H1 (cell line): ENCODE measurements around the gene ADAMTS17. TPM values are rescaled to one million over a fixed set of nuclear protein-coding genes. Genes with fewer than 3 reads are reported as not detected.

Source experiments
- TCF12 ChIP-seq: IDR thresholded peaks from 2 replicates; pipeline ENCODE4 v1.6.1; 2011; ENCODE audit warnings: low read depth, mild to moderate bottlenecking, low read length
- polyA plus RNA-seq, 7 experiments: library from polyadenylated mRNA; depleted of rRNA in 3 of 7; stranded (reverse) in 5 of 7; unstranded in 2 of 7; fragments of >200 nt in 5 of 7; fragments of 200-250 nt in 2 of 7; gene quantifications; 1 replicate in 5 of 7; 2 replicates in 1 of 7; 4 replicates in 1 of 7; pipeline versions ENCODE4 v1.2.1 to v1.2.3, GENCODE V29; 2011 to 2013; ENCODE audit warnings: missing spikeins in 2 of 7, mixed read lengths in 2 of 7
- total RNA-seq: library from RNA; stranded (reverse); fragmentation: NEBNext Ultra II Directional; extraction: Animal tissue kit (Norgen Biotek cat#: 25700); gene quantifications from 2 replicates; pipeline ENCODE4 v1.2.1, GENCODE V29; 2021
- TF ChIP-seq, protein P1 (sequence below): IDR thresholded peaks from 2 replicates; pipeline ENCODE4 v1.6.1; 2012; ENCODE audit warnings: inconsistent platforms

The ADAMTS17 gene
- total and polyA plus RNA-seq, 2 of the 8 experiments (the other 6 are each of a cell fraction or from before 2014, with no cell fraction given) = 0.51 to 1.7 TPM

DNA sequence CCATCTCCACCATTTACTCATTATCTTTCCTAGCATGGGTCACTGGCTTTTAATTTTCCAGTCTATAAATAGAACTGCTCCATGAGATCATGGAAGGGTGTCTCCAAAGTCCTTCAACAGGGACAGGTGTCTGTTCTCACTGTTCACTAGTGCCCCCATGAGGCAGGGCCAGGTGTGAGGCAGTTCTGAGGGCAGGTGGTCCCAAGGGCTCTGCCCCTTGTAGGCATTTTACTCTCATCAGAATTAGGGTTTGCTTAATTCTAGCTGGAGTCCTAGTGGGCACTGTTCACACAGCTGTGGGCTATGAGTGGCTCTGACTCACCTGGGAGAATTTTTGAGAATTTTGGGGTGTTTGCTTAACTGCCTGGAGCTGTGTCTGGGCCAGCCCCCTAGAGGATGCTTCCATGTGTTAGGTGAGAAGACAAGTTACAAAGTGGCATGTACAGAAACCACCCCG is 360.6 kb downstream of the ADAMTS17 start (continued):
- TF ChIP-seq, protein P1, sequence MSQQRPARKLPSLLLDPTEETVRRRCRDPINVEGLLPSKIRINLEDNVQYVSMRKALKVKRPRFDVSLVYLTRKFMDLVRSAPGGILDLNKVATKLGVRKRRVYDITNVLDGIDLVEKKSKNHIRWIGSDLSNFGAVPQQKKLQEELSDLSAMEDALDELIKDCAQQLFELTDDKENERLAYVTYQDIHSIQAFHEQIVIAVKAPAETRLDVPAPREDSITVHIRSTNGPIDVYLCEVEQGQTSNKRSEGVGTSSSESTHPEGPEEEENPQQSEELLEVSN = peak; percentile 45; the same call in 1 of the 2 replicates
- 0 out of 2 replicates have a peak, but pooled peaks have one; percentile 8 for TF ChIP-seq TCF12
